ENCODE results near the gene C1QTNF4.

GRCh38 chr11:47578524-47579494 is 15.4 kb downstream of the C1QTNF4 start, which contains the start of the genes KBTBD4 and NDUFS3:
- TF ChIP-seq CTCF (IDR thresholded peaks at IDR 0.05) = no peak
- no peak for TF ChIP-seq EZH2 (IDR thresholded peaks at IDR 0.05; ENCODE audit: borderline replicate concordance, insufficient read depth, low read depth, low read length, poor library complexity, severe bottlenecking)

Measured in B cell (primary cell).